Uterus (tissue), 2 donors: ENCODE measurements around the gene MINDY4.

Experiments used
- CTCF ChIP-seq, 4 experiments: fragments of 200-600 bp in 2 of 4; fragments of 450-650 bp in 2 of 4; sonication (generic) in 2 of 4; IDR thresholded peaks; one replicate each; pipeline ENCODE4 v1.5.1; 2016 to 2019; ENCODE audit warnings: antibody characterized with exemption in 4 of 4, mild to moderate bottlenecking in 2 of 4, moderate library complexity in 1 of 4
- POLR2A ChIP-seq, 2 donors: fragments of 450-650 bp; IDR thresholded peaks; one replicate each; pipeline ENCODE4 v1.6.1; 2016; ENCODE audit warnings: antibody characterized with exemption in 2 of 2, mild to moderate bottlenecking in 1 of 2, moderate library complexity in 1 of 2

DNA sequence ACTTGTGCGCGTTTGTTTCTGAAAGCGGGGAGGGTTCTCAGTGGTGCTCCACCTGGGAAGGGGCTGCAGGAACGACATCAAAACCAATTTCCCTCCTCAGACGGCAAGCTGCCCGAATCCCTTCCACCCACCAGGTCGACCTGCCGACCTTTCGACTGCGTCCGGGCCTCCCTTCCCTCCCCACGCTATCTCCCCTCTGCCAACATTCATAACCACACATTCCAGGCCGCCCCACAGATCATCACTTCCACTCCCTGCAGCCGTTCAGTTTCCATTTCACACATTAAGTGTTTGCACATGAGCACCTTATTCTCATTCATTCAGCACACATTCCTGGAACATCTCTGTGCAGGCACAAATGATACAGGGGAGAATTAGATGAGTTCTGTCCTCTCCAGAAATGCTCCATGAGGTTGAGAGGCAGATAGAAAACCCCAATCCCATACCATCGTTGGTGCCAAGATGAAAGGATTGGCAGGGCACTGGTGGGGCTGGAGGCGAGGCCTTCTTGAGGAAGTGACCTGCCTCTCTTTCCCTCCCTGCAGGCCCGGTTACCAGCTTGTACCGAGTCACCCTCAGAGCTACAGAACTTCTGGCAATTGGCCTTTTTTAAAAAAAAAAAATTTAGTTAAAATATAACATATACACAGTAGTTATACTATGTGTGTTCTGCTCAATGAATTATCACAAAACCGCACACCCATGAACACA, 70.0 kb downstream of the MINDY4 start:
- TF ChIP-seq POLR2A (IDR thresholded peaks at IDR 0.05) (no peak), CTCF (IDR thresholded peaks at IDR 0.05) (no peak)
